Neutrophil (primary cell): ENCODE results near the gene MUC5B.

ENCODE experiments used
- H3K27ac ChIP-seq: fragments of 200-600 bp; sonication (generic); 2 replicates; pipeline ENCODE4 v1.5.1; 2016; ENCODE audit warnings: mild to moderate bottlenecking, moderate library complexity
- H3K27me3 ChIP-seq: fragments of 200-600 bp; sonication (generic); 2 replicates; pipeline ENCODE4 v1.6.0; 2016; ENCODE audit warnings: mild to moderate bottlenecking
- H3K36me3 ChIP-seq: fragments of 200-600 bp; sonication (generic); 2 replicates; pipeline ENCODE4 v1.5.1; 2017
- H3K4me1 ChIP-seq, 2 experiments: fragments of 200-600 bp in 1 of 2; sonication (generic) in 1 of 2; 1 replicate in 1 of 2; 2 replicates in 1 of 2; pipeline versions ENCODE4 v1.5.1 to v1.6.1; 2013 to 2016; ENCODE audit warnings: low read depth in 1 of 2, low read length in 1 of 2, mild to moderate bottlenecking in 1 of 2, moderate library complexity in 1 of 2; ENCODE audit not compliant: control insufficient read depth in 1 of 2, insufficient read depth in 1 of 2
- H3K4me3 ChIP-seq, 2 experiments: fragments of 200-600 bp in 1 of 2; sonication (generic) in 1 of 2; 1 replicate in 1 of 2; 2 replicates in 1 of 2; pipeline ENCODE4 v1.5.1; 2013 to 2016; ENCODE audit warnings: low read depth in 1 of 2, low read length in 1 of 2, mild to moderate bottlenecking in 1 of 2, moderate library complexity in 1 of 2
- H3K9me3 ChIP-seq: fragments of 200-600 bp; sonication (generic); 2 replicates; pipeline ENCODE4 v1.5.1; 2016
- CTCF ChIP-seq: fragments of 200-600 bp; sonication (generic); IDR thresholded peaks from 2 replicates; pipeline ENCODE4 v1.5.1; 2016; ENCODE audit warnings: antibody characterized with exemption

MUC5B gene

GRCh38 chr11:1252371-1253102, 29.7 kb downstream of the MUC5B start:
- Histone ChIP-seq H3K4me1 (no peaks in the 10 kb centered on the region), H3K27ac (no peak overlapping the region), H3K4me3 (no peak overlapping the region), H3K27me3 (no peaks in the 10 kb centered on the region), H3K36me3 (no peaks in the 10 kb centered on the region), H3K9me3 (no peaks in the 10 kb centered on the region)
- no peak for TF ChIP-seq CTCF

GRCh38 chr11:1253103-1253485, 30.2 kb downstream of the MUC5B start:
- Histone ChIP-seq H3K4me3 (no peak overlapping the region), H3K4me1 (no peaks in the 10 kb centered on the region), H3K27ac (no peak overlapping the region), H3K27me3 (no peaks in the 10 kb centered on the region), H3K9me3 (no peaks in the 10 kb centered on the region), H3K36me3 (no peaks in the 10 kb centered on the region)
- TF ChIP-seq CTCF: no peak

DNA sequence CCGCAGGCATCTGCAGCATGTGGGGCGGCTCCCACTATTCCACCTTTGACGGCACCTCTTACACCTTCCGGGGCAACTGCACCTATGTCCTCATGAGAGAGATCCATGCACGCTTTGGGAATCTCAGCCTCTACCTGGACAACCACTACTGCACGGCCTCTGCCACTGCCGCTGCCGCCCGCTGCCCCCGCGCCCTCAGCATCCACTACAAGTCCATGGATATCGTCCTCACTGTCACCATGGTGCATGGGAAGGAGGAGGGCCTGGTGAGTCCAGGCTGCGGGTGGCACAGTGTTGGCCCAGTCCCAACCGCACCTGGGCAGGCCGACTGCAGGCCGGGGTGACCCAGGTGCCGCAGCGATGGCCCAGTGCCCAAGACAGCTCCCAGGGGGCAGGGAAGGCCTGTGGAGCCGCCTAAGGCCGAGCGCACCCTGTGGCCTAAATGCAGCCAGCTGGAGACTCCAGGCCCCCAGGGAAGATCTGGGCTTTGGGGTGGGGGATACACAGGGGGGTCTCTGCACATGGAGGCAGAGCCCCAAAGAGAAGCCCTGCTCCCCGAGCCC, 31.3 kb downstream of the MUC5B start:
- no peak for TF ChIP-seq CTCF

DNA sequence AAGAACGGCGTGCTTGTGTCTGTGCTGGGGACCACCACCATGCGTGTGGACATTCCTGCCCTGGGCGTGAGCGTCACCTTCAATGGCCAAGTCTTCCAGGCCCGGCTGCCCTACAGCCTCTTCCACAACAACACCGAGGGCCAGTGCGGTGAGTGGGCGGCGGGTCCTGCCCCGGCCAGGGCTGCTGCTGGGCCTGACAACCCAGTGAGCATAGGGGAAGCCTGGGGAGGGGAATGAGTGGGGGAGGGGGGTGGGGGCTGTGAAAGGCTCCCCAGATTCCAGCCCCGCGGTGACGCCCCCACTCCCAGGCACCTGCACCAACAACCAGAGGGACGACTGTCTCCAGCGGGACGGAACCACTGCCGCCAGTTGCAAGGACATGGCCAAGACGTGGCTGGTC, 31.9 kb downstream of the MUC5B start:
- Histone ChIP-seq H3K4me3 (no peak overlapping the region), H3K27me3 (no peaks in the 10 kb centered on the region), H3K27ac (no peak overlapping the region), H3K4me1 (no peaks in the 10 kb centered on the region), H3K9me3 (no peaks in the 10 kb centered on the region), H3K36me3 (no peaks in the 10 kb centered on the region)
- TF ChIP-seq CTCF: no peak

More for the DNA sequence above, 31.3 kb downstream of the MUC5B start:
- Histone ChIP-seq H3K9me3 (no peaks in the 10 kb centered on the region), H3K4me1 (no peaks in the 10 kb centered on the region), H3K4me3 (no peak overlapping the region), H3K36me3 (no peaks in the 10 kb centered on the region), H3K27me3 (no peaks in the 10 kb centered on the region), H3K27ac (no peak overlapping the region)

- TF ChIP-seq CTCF: no peak
- Histone ChIP-seq H3K9me3 (no peaks in the 10 kb centered on the region), H3K27ac (no peak overlapping the region), H3K27me3 (no peaks in the 10 kb centered on the region), H3K4me3 (no peak overlapping the region), H3K4me1 (no peaks in the 10 kb centered on the region), H3K36me3 (no peaks in the 10 kb centered on the region)
Measured at GRCh38 chr11:1255151-1255550, 32.3 kb downstream of the MUC5B start.
